HEK293 (cell line): ENCODE measurements around the gene LAMP5.

Experiments used
- CTCF ChIA-PET: fragments of 350-600 bp; formaldehyde crosslinking; extraction: SDS; loops from one replicate; lab custom pipeline; 2021; ENCODE audit warnings: antibody characterized with exemption; lab: Yijun Ruan, JAX
- POLR2A ChIA-PET: fragments of 300-600 bp; formaldehyde crosslinking; extraction: SDS; loops from one replicate; lab custom pipeline; 2020; ENCODE audit warnings: antibody characterized with exemption, inconsistent platforms; lab: Yijun Ruan, JAX
- H3K27ac ChIP-seq: fragments of 200-500 bp; sonication (Bioruptor generic); 2 replicates; pipeline ENCODE4 v1.5.1; 2014; ENCODE audit warnings: low read depth, low read length, control low read depth, inconsistent platforms; ENCODE audit errors: extremely low read depth
- H3K36me3 ChIP-seq, 2 experiments: fragments of 200-500 bp in 1 of 2; sonication (Bioruptor generic) in 1 of 2; 1 replicate in 1 of 2; 2 replicates in 1 of 2; pipeline ENCODE4 v1.5.1; 2014 to 2017; ENCODE audit warnings: inconsistent platforms in 2 of 2, low read length in 2 of 2; ENCODE audit not compliant: control insufficient read depth in 2 of 2, insufficient read depth in 1 of 2
- H3K4me1 ChIP-seq: fragments of 200-500 bp; sonication (Bioruptor generic); 2 replicates; pipeline ENCODE4 v1.5.1; 2014; ENCODE audit warnings: mild to moderate bottlenecking, low read length, inconsistent platforms; ENCODE audit not compliant: control insufficient read depth, insufficient read depth
- H3K4me3 ChIP-seq: 2 replicates; pipeline ENCODE4 v1.5.1; 2011; ENCODE audit warnings: low read depth, mild to moderate bottlenecking, control low read depth, low read length, moderate library complexity
- H3K9me3 ChIP-seq: fragments of 200-500 bp; sonication (Bioruptor generic); 2 replicates; pipeline ENCODE4 v1.5.1; 2014; ENCODE audit warnings: low read depth, low read length, inconsistent platforms; ENCODE audit not compliant: control insufficient read depth, insufficient read depth
- GLIS1 ChIP-seq: fragments of 450-650 bp; formaldehyde crosslinking; IDR thresholded peaks from 2 replicates; pipeline ENCODE4 v1.5.1; 2016; ENCODE audit warnings: missing biosample characterization, missing genetic modification characterization
- PATZ1 ChIP-seq: fragments of 450-650 bp; formaldehyde crosslinking; IDR thresholded peaks from 2 replicates; pipeline ENCODE4 v1.5.1; 2016; ENCODE audit warnings: missing biosample characterization, missing genetic modification characterization
- PRDM1 ChIP-seq: fragments of 450-650 bp; formaldehyde crosslinking; IDR thresholded peaks from 2 replicates; pipeline ENCODE4; 2016; ENCODE audit warnings: missing biosample characterization, missing genetic modification characterization
- PRDM10 ChIP-seq: fragments of 450-650 bp; formaldehyde crosslinking; IDR thresholded peaks from 2 replicates; pipeline ENCODE4 v1.5.1; 2016; ENCODE audit warnings: missing biosample characterization, missing genetic modification characterization
- RBAK ChIP-seq: fragments of 450-650 bp; formaldehyde crosslinking; IDR thresholded peaks from 2 replicates; pipeline ENCODE4 v1.5.1; 2016; ENCODE audit warnings: missing biosample characterization, missing genetic modification characterization
- REPIN1 ChIP-seq: fragments of 450-650 bp; formaldehyde crosslinking; IDR thresholded peaks from 2 replicates; pipeline ENCODE4 v1.5.1; 2017; ENCODE audit warnings: missing biosample characterization, missing genetic modification characterization, low read depth
- TCF7L2 ChIP-seq: IDR thresholded peaks from 2 replicates; pipeline ENCODE4 v1.6.1; 2011; ENCODE audit warnings: low read depth, mild to moderate bottlenecking, inconsistent platforms, low read length, moderate library complexity, borderline replicate concordance
- ZFHX2 ChIP-seq: fragments of 450-650 bp; formaldehyde crosslinking; conservative IDR thresholded peaks from 2 replicates; pipeline ENCODE4 v1.5.1; 2016; ENCODE audit warnings: missing biosample characterization, missing genetic modification characterization
- ZFP3 ChIP-seq: fragments of 450-650 bp; formaldehyde crosslinking; IDR thresholded peaks from 2 replicates; pipeline ENCODE4 v1.5.1; 2016; ENCODE audit warnings: low read depth, missing biosample characterization, missing genetic modification characterization
- ZNF133 ChIP-seq: fragments of 450-650 bp; formaldehyde crosslinking; IDR thresholded peaks from 2 replicates; pipeline ENCODE4 v1.5.1; 2016; ENCODE audit warnings: missing biosample characterization, missing genetic modification characterization
- ZNF155 ChIP-seq: fragments of 450-650 bp; formaldehyde crosslinking; IDR thresholded peaks from 2 replicates; pipeline ENCODE4 v1.5.1; 2016; ENCODE audit warnings: missing biosample characterization, missing genetic modification characterization
- ZNF211 ChIP-seq: fragments of 450-650 bp; formaldehyde crosslinking; IDR thresholded peaks from 2 replicates; pipeline ENCODE4 v1.5.1; 2016; ENCODE audit warnings: low read depth, missing biosample characterization, missing genetic modification characterization
- ZNF23 ChIP-seq: fragments of 450-650 bp; formaldehyde crosslinking; IDR thresholded peaks from 2 replicates; pipeline ENCODE4 v1.5.1; 2016; ENCODE audit warnings: missing biosample characterization, missing genetic modification characterization, borderline replicate concordance
- ZNF302 ChIP-seq: fragments of 450-650 bp; formaldehyde crosslinking; IDR thresholded peaks from 2 replicates; pipeline ENCODE4 v1.5.1; 2016; ENCODE audit warnings: missing biosample characterization, missing genetic modification characterization, low read depth
- ZNF324 ChIP-seq: fragments of 450-650 bp; formaldehyde crosslinking; IDR thresholded peaks from 2 replicates; pipeline ENCODE4 v1.5.1; 2016; ENCODE audit warnings: missing biosample characterization, missing genetic modification characterization
- ZNF416 ChIP-seq: fragments of 450-650 bp; formaldehyde crosslinking; IDR thresholded peaks from 2 replicates; pipeline ENCODE4 v1.5.1; 2016; ENCODE audit warnings: missing biosample characterization, missing genetic modification characterization
- ZNF449 ChIP-seq: fragments of 450-650 bp; formaldehyde crosslinking; IDR thresholded peaks from 2 replicates; pipeline ENCODE4 v1.5.1; 2017; ENCODE audit warnings: missing biosample characterization, mild to moderate bottlenecking, missing genetic modification characterization, moderate library complexity
- ZNF558 ChIP-seq: fragments of 450-650 bp; formaldehyde crosslinking; IDR thresholded peaks from 2 replicates; pipeline ENCODE4 v1.5.1; 2016; ENCODE audit warnings: missing biosample characterization, missing genetic modification characterization
- ZNF585B ChIP-seq: fragments of 450-650 bp; formaldehyde crosslinking; IDR thresholded peaks from 2 replicates; pipeline ENCODE4 v1.5.1; 2016; ENCODE audit warnings: missing biosample characterization, missing genetic modification characterization
- ZNF596 ChIP-seq: fragments of 450-650 bp; IDR thresholded peaks from 2 replicates; pipeline ENCODE4 v1.5.0; 2018; ENCODE audit warnings: missing biosample characterization, mild to moderate bottlenecking, missing genetic modification characterization, moderate library complexity
- ZNF654 ChIP-seq: fragments of 450-650 bp; formaldehyde crosslinking; IDR thresholded peaks from 2 replicates; pipeline ENCODE4 v1.5.1; 2016; ENCODE audit warnings: low read depth, missing biosample characterization, missing genetic modification characterization
- ZNF658 ChIP-seq: fragments of 450-650 bp; formaldehyde crosslinking; IDR thresholded peaks from 2 replicates; pipeline ENCODE4; 2016; ENCODE audit warnings: missing biosample characterization, missing genetic modification characterization
- TF ChIP-seq, protein P1 (sequence below): IDR thresholded peaks from 2 replicates; pipeline ENCODE4 v1.6.1; 2011; ENCODE audit warnings: mild to moderate bottlenecking, low read depth, low read length, borderline replicate concordance
- TF ChIP-seq, protein P2 (sequence below): fragments of 450-650 bp; formaldehyde crosslinking; IDR thresholded peaks from 2 replicates; pipeline ENCODE4 v1.5.1; 2016; ENCODE audit warnings: missing biosample characterization, missing genetic modification characterization
- TF ChIP-seq, protein P3 (sequence below): fragments of 450-650 bp; formaldehyde crosslinking; IDR thresholded peaks from 2 replicates; pipeline ENCODE4 v1.5.1; 2016; ENCODE audit warnings: missing biosample characterization, missing genetic modification characterization

LAMP5 gene

DNA sequence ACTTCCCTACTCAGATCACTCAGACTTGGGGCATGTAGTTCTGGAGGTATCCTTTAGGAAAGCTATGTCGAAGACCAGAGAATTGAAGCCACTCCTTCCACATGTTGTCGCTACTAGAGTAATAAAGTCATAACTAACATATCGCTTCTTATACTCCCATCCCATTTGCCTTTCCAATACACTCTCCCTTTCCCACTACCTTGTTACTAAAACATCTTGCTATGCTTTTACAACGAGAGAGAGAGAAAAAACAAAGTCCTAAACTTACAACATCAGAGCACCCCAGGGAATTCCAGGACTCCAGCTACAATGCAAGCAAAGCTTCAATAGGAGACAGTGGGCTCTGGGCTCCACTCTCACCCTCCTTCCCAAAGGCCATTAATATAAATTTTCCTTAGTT, 5.1 kb upstream of the LAMP5 start:
- Histone ChIP-seq H3K4me3 (no peak overlapping the region), H3K4me1 (no peaks in the 10 kb centered on the region), H3K27ac (no peak overlapping the region), H3K9me3 (no peaks in the 10 kb centered on the region), H3K36me3 (no peaks in the 10 kb centered on the region)
- POLR2A ChIA-PET: no interaction called here
- CTCF ChIA-PET: no interaction called here
- TF ChIP-seq ZFP3 (tag by site-specific recombination) (no peak), ZNF302 (tag by site-specific recombination) (no peak), ZNF23 (tag by site-specific recombination) (no peak), ZNF658 (tag by site-specific recombination) (no peak), ZNF133 (tag by site-specific recombination) (no peak), PRDM10 (no peak), REPIN1 (tag by site-specific recombination) (no peak), RBAK (tag by site-specific recombination) (no peak)

GRCh38 chr20:9510911-9511310, 3.5 kb upstream of the LAMP5 start:
- ChIA-PET POLR2A (no interaction called here), CTCF (interaction anchor here (0.5 kb wide), 1 partner anchor 554 kb away, joined by 5 read pairs; no protein-coding TSS in a partner anchor)
- no peak for TF ChIP-seq ZNF416 (tag by site-specific recombination)
- TF ChIP-seq ZNF558 (tag by site-specific recombination): no peak
- TF ChIP-seq ZFHX2: no peak
- TF ChIP-seq ZNF596 (tag by site-specific recombination): no peak
- TF ChIP-seq, protein P1, sequence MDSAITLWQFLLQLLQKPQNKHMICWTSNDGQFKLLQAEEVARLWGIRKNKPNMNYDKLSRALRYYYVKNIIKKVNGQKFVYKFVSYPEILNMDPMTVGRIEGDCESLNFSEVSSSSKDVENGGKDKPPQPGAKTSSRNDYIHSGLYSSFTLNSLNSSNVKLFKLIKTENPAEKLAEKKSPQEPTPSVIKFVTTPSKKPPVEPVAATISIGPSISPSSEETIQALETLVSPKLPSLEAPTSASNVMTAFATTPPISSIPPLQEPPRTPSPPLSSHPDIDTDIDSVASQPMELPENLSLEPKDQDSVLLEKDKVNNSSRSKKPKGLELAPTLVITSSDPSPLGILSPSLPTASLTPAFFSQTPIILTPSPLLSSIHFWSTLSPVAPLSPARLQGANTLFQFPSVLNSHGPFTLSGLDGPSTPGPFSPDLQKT: no peak
- no peak for TF ChIP-seq ZNF449 (tag by site-specific recombination)
- TF ChIP-seq ZNF324 (tag by site-specific recombination): no peak
- no peak for TF ChIP-seq PRDM1 (tag by site-specific recombination)
- TF ChIP-seq ZNF155: no peak
- no peak for TF ChIP-seq TCF7L2
- TF ChIP-seq ZNF654 (tag by site-specific recombination): no peak
- TF ChIP-seq ZNF585B (tag by site-specific recombination): no peak
- TF ChIP-seq, protein P2, sequence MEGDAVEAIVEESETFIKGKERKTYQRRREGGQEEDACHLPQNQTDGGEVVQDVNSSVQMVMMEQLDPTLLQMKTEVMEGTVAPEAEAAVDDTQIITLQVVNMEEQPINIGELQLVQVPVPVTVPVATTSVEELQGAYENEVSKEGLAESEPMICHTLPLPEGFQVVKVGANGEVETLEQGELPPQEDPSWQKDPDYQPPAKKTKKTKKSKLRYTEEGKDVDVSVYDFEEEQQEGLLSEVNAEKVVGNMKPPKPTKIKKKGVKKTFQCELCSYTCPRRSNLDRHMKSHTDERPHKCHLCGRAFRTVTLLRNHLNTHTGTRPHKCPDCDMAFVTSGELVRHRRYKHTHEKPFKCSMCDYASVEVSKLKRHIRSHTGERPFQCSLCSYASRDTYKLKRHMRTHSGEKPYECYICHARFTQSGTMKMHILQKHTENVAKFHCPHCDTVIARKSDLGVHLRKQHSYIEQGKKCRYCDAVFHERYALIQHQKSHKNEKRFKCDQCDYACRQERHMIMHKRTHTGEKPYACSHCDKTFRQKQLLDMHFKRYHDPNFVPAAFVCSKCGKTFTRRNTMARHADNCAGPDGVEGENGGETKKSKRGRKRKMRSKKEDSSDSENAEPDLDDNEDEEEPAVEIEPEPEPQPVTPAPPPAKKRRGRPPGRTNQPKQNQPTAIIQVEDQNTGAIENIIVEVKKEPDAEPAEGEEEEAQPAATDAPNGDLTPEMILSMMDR (tag by site-specific recombination): no peak
- no peak for TF ChIP-seq PATZ1 (tag by site-specific recombination)
- TF ChIP-seq GLIS1 (tag by site-specific recombination): no peak
- TF ChIP-seq, protein P3, sequence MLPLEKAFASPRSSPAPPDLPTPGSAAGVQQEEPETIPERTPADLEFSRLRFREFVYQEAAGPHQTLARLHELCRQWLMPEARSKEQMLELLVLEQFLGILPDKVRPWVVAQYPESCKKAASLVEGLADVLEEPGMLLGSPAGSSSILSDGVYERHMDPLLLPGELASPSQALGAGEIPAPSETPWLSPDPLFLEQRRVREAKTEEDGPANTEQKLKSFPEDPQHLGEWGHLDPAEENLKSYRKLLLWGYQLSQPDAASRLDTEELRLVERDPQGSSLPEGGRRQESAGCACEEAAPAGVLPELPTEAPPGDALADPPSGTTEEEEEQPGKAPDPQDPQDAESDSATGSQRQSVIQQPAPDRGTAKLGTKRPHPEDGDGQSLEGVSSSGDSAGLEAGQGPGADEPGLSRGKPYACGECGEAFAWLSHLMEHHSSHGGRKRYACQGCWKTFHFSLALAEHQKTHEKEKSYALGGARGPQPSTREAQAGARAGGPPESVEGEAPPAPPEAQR (tag by site-specific recombination): no peak
- TF ChIP-seq ZNF211 (tag by site-specific recombination): no peak

More at GRCh38 chr20:9510911-9511310, 3.5 kb upstream of the LAMP5 start:
- H3K4me1 ChIP-seq: no peaks in the 10 kb centered on the region; the same call in 1 of the 2 replicates
- H3K4me3 ChIP-seq: no peak overlapping the region
- no peak overlapping the region for H3K27ac ChIP-seq
- H3K36me3 ChIP-seq: no peaks in the 10 kb centered on the region
- no peaks in the 10 kb centered on the region for H3K9me3 ChIP-seq
